ENCODE data around the gene NFIX.
"Not testable (repeated sequence)": the region's sequence is repeated elsewhere in the genome, so short reads cannot be mapped to it uniquely, and the experiment has no call there.

NFIX gene

GRCh38 chr19:12994701-12995595, at the start of gene NFIX:
Gene NFIX, plus strand, starts transcription at chr19:12995475. Its CDS starts 363 bp downstream, at chr19:12995838.
- DNase-seq: no peak

- DNase-seq: peak; percentile 97
These were observed 49.7 kb upstream of the NFIX start, which contains the start of gene RAD23A for GRCh38 chr19:12945479-12946091. Gene RAD23A, plus strand, starts transcription at chr19:12945862. Its CDS starts 87 bp downstream, at chr19:12945949.

GRCh38 chr19:12946092-12946721, 49.1 kb upstream of the NFIX start:
- peak; percentile 72 for DNase-seq

- DNase-seq: no peak
These were observed 48.4 kb upstream of the NFIX start for GRCh38 chr19:12946731-12947496.

- no peak for DNase-seq
These were observed 47.3 kb upstream of the NFIX start for GRCh38 chr19:12947702-12948611.

GRCh38 chr19:12948612-12949362, 46.5 kb upstream of the NFIX start:
- DNase-seq: no peak

- DNase-seq: no peak
These were observed 45.7 kb upstream of the NFIX start for GRCh38 chr19:12949363-12950283.

- not testable (repeated sequence) for DNase-seq
These were observed 43.2 kb upstream of the NFIX start for GRCh38 chr19:12952050-12952449.

- no peak for DNase-seq
These were observed 42.7 kb upstream of the NFIX start for GRCh38 chr19:12952488-12953137.

- no peak for DNase-seq
These were observed 42.0 kb upstream of the NFIX start for GRCh38 chr19:12953138-12953798.

- DNase-seq: no peak
These were observed 41.3 kb upstream of the NFIX start for GRCh38 chr19:12953799-12954611.

GRCh38 chr19:12954612-12954962, 40.7 kb upstream of the NFIX start:
- no peak for DNase-seq

- DNase-seq: not testable (repeated sequence)
These were observed 39.7 kb upstream of the NFIX start for GRCh38 chr19:12955575-12955974.

- DNase-seq: no peak
These were observed 39.3 kb upstream of the NFIX start for GRCh38 chr19:12955996-12956395.

- DNase-seq: peak; percentile 64
These were observed 38.6 kb upstream of the NFIX start, which contains the start of gene GADD45GIP1 for GRCh38 chr19:12956446-12957388. Gene GADD45GIP1, minus strand, starts transcription at chr19:12957223. Its CDS starts 11 bp downstream, at chr19:12957212.

- not testable (repeated sequence) for DNase-seq
These were observed 37.8 kb upstream of the NFIX start for GRCh38 chr19:12957389-12957952.
